Measurements from ENCODE around the gene FAM168A. TPM values are rescaled to one million over a fixed set of nuclear protein-coding genes. Genes with fewer than 3 reads are reported as not detected.

The FAM168A gene
- total RNA-seq, 4 donors from 2014 or later = 17.5 to 43.4 (median 23.3) TPM

DNA sequence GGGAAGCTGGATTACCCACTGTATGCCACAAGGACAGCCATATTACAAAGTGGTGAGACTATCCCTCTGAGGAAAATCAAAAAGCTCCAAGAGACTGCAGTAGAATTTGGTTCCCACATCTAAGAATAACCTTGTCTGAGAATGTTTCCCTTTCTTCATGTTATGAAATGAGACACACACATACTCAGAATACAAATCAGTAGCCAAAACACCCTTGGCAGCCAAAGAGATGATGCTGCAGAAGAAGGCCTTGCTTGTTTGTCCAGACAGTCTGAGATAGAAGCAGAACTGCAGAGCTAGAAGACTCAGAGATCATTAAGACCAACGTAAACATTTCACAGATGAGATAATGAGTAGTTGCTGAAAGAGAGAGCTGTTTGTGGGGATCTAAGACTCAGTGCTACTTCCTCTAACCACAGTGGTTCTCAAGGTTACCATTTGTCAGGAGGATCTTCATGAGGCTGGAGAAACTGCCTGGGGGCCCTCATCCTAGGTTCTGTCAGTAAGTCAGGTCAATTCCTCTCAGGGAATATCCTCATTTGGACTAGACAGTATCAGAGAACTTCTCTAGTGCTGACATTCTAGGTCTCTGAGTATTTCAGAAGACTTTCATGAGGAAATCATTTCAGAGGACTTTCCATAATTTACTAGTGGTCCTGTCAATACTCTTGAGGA lies 182.8 kb downstream of the FAM168A start:
- 57 to 63% methylated on average over 1 of the region's 1 CpG for WGBS, 2 donors (ENCODE audit: low coverage in 1 of 2)
- no peaks in the 10 kb centered on the region for H3K9me3 ChIP-seq
- H3K36me3 ChIP-seq = no peaks in the 10 kb centered on the region
- DNase-seq = no peak
- intact Hi-C loops (cut with DNase I; ENCODE audit: low total_unique reads) = no loop called here
- no peaks in the 10 kb centered on the region for H3K27me3 ChIP-seq
- H3K4me1 ChIP-seq = peaks cover 0 to 18% (median 0%) of the 10 kb centered on the region in 4 donors
- in situ Hi-C loops (cut with MboI; ENCODE audit: low pct_ligation_motif_present in 1 of 4, low pct_unique_long_range_greater_than_20kb in 1 of 4, low sequenced_read_pairs in 3 of 4) = no loop called here
- peak overlapping the region in 2 of 4 donors; percentile 2 to 40 for H3K27ac ChIP-seq
- no peak overlapping the region for H3K4me3 ChIP-seq
- TF ChIP-seq POLR2A (IDR thresholded peaks at IDR 0.05) = no peak
- TF ChIP-seq, protein P1, sequence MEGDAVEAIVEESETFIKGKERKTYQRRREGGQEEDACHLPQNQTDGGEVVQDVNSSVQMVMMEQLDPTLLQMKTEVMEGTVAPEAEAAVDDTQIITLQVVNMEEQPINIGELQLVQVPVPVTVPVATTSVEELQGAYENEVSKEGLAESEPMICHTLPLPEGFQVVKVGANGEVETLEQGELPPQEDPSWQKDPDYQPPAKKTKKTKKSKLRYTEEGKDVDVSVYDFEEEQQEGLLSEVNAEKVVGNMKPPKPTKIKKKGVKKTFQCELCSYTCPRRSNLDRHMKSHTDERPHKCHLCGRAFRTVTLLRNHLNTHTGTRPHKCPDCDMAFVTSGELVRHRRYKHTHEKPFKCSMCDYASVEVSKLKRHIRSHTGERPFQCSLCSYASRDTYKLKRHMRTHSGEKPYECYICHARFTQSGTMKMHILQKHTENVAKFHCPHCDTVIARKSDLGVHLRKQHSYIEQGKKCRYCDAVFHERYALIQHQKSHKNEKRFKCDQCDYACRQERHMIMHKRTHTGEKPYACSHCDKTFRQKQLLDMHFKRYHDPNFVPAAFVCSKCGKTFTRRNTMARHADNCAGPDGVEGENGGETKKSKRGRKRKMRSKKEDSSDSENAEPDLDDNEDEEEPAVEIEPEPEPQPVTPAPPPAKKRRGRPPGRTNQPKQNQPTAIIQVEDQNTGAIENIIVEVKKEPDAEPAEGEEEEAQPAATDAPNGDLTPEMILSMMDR (IDR thresholded peaks at IDR 0.05) = no peak
- TF ChIP-seq POLR2AphosphoS5 (IDR thresholded peaks at IDR 0.05) = no peak
- TF ChIP-seq EP300 (IDR thresholded peaks at IDR 0.05; ENCODE audit: low read depth) = no peak

- Histone ChIP-seq H3K4me3 (no peak overlapping the region), H3K27ac (no peak overlapping the region), H3K36me3 (no peaks in the 10 kb centered on the region), H3K4me1 (peaks cover 0 to 18% (median 0%) of the 10 kb centered on the region in 4 donors), H3K9me3 (no peaks in the 10 kb centered on the region), H3K27me3 (no peaks in the 10 kb centered on the region)
- no peak for DNase-seq
- intact Hi-C loops (cut with DNase I; ENCODE audit: low total_unique reads) (no loop called here), in situ Hi-C loops (cut with MboI; ENCODE audit: low pct_ligation_motif_present in 1 of 4, low pct_unique_long_range_greater_than_20kb in 1 of 4, low sequenced_read_pairs in 3 of 4) (no loop called here)
- no peak for TF ChIP-seq EP300 (IDR thresholded peaks at IDR 0.05; ENCODE audit: low read depth)
- WGBS, 2 donors (ENCODE audit: low coverage in 1 of 2) = 94 to 96% methylated on average over 2 of the region's 2 CpGs
These were observed 184.7 kb downstream of the FAM168A start for GRCh38 chr11:73413256-73413655.

DNA sequence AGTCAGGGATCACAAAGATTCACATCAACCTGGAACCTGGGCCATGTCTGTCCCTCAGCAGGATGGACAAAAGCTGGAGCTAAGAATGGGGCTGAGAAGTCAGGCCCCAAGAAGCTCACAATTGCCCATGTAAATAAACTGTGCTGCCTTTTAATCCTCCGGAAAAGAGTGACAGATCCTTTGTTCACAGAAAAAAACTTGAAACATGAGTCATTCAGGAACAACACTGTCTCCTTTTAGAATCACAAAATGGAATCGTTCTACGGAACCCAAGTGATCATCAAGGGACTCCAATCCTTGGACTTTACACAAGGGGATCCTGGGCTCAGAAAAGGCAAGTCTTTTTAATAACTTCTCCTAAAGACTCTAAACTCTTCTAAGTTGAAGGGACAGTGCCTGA lies 185.6 kb downstream of the FAM168A start:
- whole genome bisulfite sequencing, 2 donors (ENCODE audit: low coverage in 1 of 2) = 86 to 100% methylated on average over 3 of the region's 3 CpGs
- in situ Hi-C loops (cut with MboI; ENCODE audit: low pct_ligation_motif_present in 1 of 4, low pct_unique_long_range_greater_than_20kb in 1 of 4, low sequenced_read_pairs in 3 of 4) = no loop called here

DNA sequence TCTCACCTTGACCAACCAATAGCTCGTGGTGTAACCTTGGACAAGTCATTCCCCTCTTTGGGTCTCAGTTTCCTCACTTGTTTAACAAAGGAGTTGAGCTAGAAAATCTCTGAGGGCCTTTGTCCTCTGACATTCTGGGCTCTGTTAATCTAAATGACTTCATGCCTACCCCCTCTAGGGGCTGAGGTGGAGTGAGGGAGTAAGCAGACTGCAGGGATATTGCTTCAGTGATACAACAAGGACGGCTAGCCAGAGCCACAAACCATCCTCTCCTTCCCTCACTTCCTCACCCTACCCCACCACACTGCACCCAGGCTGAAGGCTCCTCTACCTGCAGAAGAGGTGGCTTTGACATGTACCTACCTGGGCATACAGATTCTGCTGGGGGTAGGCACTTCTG lies 186.9 kb downstream of the FAM168A start:
- H3K4me1 ChIP-seq = peaks cover 0 to 18% (median 0%) of the 10 kb centered on the region in 4 donors
- TF ChIP-seq POLR2A (IDR thresholded peaks at IDR 0.05) (no peak), EP300 (IDR thresholded peaks at IDR 0.05; ENCODE audit: low read depth) (no peak), POLR2AphosphoS5 (IDR thresholded peaks at IDR 0.05) (no peak)
- TF ChIP-seq, protein P1 (IDR thresholded peaks at IDR 0.05) = no peak
- H3K36me3 ChIP-seq = no peaks in the 10 kb centered on the region
- intact Hi-C loops (cut with DNase I; ENCODE audit: low total_unique reads) (no loop called here), in situ Hi-C loops (cut with MboI; ENCODE audit: low pct_ligation_motif_present in 1 of 4, low pct_unique_long_range_greater_than_20kb in 1 of 4, low sequenced_read_pairs in 3 of 4) (no loop called here)
- H3K9me3 ChIP-seq = no peaks in the 10 kb centered on the region
- DNase-seq = no peak
- H3K27me3 ChIP-seq = no peaks in the 10 kb centered on the region
- 69 to 89% methylated on average over 1 to 2 of the region's 2 CpGs for WGBS, 2 donors (ENCODE audit: low coverage in 1 of 2)
- no peak overlapping the region for H3K27ac ChIP-seq
- no peak overlapping the region for H3K4me3 ChIP-seq

More for the DNA sequence above, 185.6 kb downstream of the FAM168A start:
- H3K4me1 ChIP-seq = peaks cover 0 to 18% (median 0%) of the 10 kb centered on the region in 4 donors
- no peak overlapping the region for H3K27ac ChIP-seq
- no peak for DNase-seq
- intact Hi-C loops (cut with DNase I; ENCODE audit: low total_unique reads) = no loop called here
- no peaks in the 10 kb centered on the region for H3K9me3 ChIP-seq
- H3K4me3 ChIP-seq = no peak overlapping the region
- no peak for TF ChIP-seq POLR2A (IDR thresholded peaks at IDR 0.05)
- no peaks in the 10 kb centered on the region for H3K36me3 ChIP-seq
- H3K27me3 ChIP-seq = no peaks in the 10 kb centered on the region

- 77 to 80% methylated on average over 1 of the region's 1 CpG for WGBS, 2 donors (ENCODE audit: low coverage in 1 of 2)
- H3K4me1 ChIP-seq = peaks cover 0 to 14% (median 0%) of the 10 kb centered on the region in 4 donors
- no peaks in the 10 kb centered on the region for H3K9me3 ChIP-seq
- H3K27ac ChIP-seq = no peak overlapping the region
- intact Hi-C loops (cut with DNase I; ENCODE audit: low total_unique reads) = no loop called here
- in situ Hi-C loops (cut with MboI; ENCODE audit: low pct_ligation_motif_present in 1 of 4, low pct_unique_long_range_greater_than_20kb in 1 of 4, low sequenced_read_pairs in 3 of 4) = no loop called here
- no peaks in the 10 kb centered on the region for H3K36me3 ChIP-seq
- no peaks in the 10 kb centered on the region for H3K27me3 ChIP-seq
- no peak overlapping the region for H3K4me3 ChIP-seq
- no peak for TF ChIP-seq POLR2A (IDR thresholded peaks at IDR 0.05)
- TF ChIP-seq, protein P1 (IDR thresholded peaks at IDR 0.05) = no peak
- TF ChIP-seq POLR2AphosphoS5 (IDR thresholded peaks at IDR 0.05) = no peak
- no peak for TF ChIP-seq EP300 (IDR thresholded peaks at IDR 0.05; ENCODE audit: low read depth)
- no peak for DNase-seq
These were observed 187.3 kb downstream of the FAM168A start for GRCh38 chr11:73410627-73411026.
